ENCODE results near the gene CALCOCO1. TPM values are rescaled to one million over a fixed set of nuclear protein-coding genes. Genes with fewer than 3 reads are reported as not detected.

The CALCOCO1 gene
- total RNA-seq, 2 experiments from 2014 or later, result 12.8 to 25.1 TPM

DNA sequence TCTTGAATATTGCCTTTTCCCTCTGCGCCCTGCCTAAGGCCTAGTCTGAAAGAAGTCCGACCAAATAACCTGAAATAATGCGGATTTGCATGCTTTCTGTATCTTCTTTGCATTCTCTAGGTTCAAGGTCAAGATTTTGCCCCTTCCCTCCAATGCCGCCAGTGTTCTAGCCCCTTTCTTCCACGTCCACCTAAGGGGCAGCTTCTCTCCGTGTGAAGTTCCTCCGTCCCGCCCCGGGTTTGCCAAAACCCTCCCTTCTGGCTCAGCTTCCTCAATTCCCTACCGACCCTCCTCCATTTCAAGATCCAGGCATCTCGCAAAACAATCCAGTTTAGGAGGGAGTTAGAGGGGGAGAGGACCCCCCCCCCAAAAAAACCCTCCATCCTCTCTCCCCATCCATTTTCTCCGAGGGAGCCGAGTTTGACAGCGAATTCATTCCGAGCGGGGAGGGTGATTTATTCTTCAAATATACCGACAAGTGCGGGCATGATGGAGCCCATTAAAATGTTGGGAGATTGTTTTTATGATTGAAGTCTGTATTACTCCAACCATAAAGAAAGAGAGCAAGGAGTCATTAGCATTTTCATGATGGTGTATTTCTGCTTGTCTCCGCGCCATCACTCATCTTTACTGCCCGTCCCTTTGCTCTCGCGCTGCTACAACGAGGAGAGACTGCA is 30.5 kb downstream of the CALCOCO1 start:
- TF ChIP-seq, protein P1, sequence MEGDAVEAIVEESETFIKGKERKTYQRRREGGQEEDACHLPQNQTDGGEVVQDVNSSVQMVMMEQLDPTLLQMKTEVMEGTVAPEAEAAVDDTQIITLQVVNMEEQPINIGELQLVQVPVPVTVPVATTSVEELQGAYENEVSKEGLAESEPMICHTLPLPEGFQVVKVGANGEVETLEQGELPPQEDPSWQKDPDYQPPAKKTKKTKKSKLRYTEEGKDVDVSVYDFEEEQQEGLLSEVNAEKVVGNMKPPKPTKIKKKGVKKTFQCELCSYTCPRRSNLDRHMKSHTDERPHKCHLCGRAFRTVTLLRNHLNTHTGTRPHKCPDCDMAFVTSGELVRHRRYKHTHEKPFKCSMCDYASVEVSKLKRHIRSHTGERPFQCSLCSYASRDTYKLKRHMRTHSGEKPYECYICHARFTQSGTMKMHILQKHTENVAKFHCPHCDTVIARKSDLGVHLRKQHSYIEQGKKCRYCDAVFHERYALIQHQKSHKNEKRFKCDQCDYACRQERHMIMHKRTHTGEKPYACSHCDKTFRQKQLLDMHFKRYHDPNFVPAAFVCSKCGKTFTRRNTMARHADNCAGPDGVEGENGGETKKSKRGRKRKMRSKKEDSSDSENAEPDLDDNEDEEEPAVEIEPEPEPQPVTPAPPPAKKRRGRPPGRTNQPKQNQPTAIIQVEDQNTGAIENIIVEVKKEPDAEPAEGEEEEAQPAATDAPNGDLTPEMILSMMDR (conservative IDR thresholded peaks at IDR 0.05; ENCODE audit: low read length), result no peak
- no peak for TF ChIP-seq EZH2phosphoT487 (IDR thresholded peaks at IDR 0.05; ENCODE audit: borderline replicate concordance, low read depth, low read length)
- Histone ChIP-seq H3K4me3 (ENCODE audit: low read depth, low read length, poor library complexity, severe bottlenecking) (no peak overlapping the region), H3K4me2 (ENCODE audit: low read length) (no peak overlapping the region), H3K9me2 (ENCODE audit: insufficient read depth, low read length) (no peaks in the 10 kb centered on the region), H3K79me2 (ENCODE audit: insufficient read depth, low read depth, low read length) (no peaks in the 10 kb centered on the region), H4K20me1 (ENCODE audit: insufficient read depth, low read length) (no peaks in the 10 kb centered on the region), H3K27ac (ENCODE audit: low read depth, low read length, poor library complexity, severe bottlenecking) (no peak overlapping the region), H3K4me1 (ENCODE audit: insufficient read depth, low read length, poor library complexity, severe bottlenecking) (peaks cover 3% of the 10 kb centered on the region), H3K36me3 (ENCODE audit: insufficient read depth, low read length) (no peaks in the 10 kb centered on the region), H3K9me3 (ENCODE audit: low read length) (no peaks in the 10 kb centered on the region), H2AFZ (ENCODE audit: low read length) (no peak overlapping the region)
- no peak for DNase-seq (ENCODE audit: low spot score)
- no TSS peak for BruUV-seq (replicated peaks)
- CTCF ChIA-PET (ENCODE audit: unreplicated experiment), result no interaction called here
- intact Hi-C loops (cut with micrococcal nuclease; ENCODE audit: unreplicated experiment), result no loop called here
- POLR2A ChIA-PET, result interaction anchor here (0.6 kb wide), 2 partner anchors 223 to 557 kb away, joined by 3 read pairs; no protein-coding TSS in a partner anchor

DNA sequence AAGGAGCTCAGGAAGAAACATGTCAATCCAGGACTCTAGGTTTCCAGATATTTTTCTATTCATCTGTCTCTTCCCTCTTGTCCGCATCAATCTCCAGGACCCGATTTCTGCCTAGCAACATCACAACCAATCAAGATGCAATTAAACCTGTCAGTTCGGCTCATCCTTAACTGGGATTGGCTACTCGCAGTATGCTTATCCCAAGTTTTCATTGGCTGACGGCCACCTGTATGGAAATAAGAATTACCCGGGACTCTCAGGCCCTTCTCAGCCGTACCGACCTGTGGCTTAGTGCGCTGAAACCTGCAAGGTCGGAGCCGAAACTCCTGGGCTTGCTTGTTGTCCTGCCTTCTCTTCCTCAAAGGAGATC is 31.0 kb downstream of the CALCOCO1 start:
- Histone ChIP-seq H3K27ac (ENCODE audit: low read depth, low read length, poor library complexity, severe bottlenecking) (no peak overlapping the region), H3K36me3 (ENCODE audit: insufficient read depth, low read length) (no peaks in the 10 kb centered on the region), H4K20me1 (ENCODE audit: insufficient read depth, low read length) (no peaks in the 10 kb centered on the region), H3K9me2 (ENCODE audit: insufficient read depth, low read length) (no peaks in the 10 kb centered on the region), H2AFZ (ENCODE audit: low read length) (no peak overlapping the region), H3K4me3 (ENCODE audit: low read depth, low read length, poor library complexity, severe bottlenecking) (no peak overlapping the region), H3K4me2 (ENCODE audit: low read length) (no peak overlapping the region), H3K9me3 (ENCODE audit: low read length) (no peaks in the 10 kb centered on the region), H3K4me1 (ENCODE audit: insufficient read depth, low read length, poor library complexity, severe bottlenecking) (peaks cover 3% of the 10 kb centered on the region), H3K79me2 (ENCODE audit: insufficient read depth, low read depth, low read length) (no peaks in the 10 kb centered on the region)
- ChIA-PET POLR2A (interaction anchor here (0.6 kb wide), 2 partner anchors 223 to 558 kb away, joined by 3 read pairs; no protein-coding TSS in a partner anchor), CTCF (ENCODE audit: unreplicated experiment) (no interaction called here)
- BruUV-seq (replicated peaks), result no TSS peak
- peak; percentile 31 for DNase-seq (ENCODE audit: low spot score)
- intact Hi-C loops (cut with micrococcal nuclease; ENCODE audit: unreplicated experiment), result no loop called here
- TF ChIP-seq EZH2phosphoT487 (IDR thresholded peaks at IDR 0.05; ENCODE audit: borderline replicate concordance, low read depth, low read length), result no peak
- TF ChIP-seq, protein P1 (conservative IDR thresholded peaks at IDR 0.05; ENCODE audit: low read length), result no peak

Measured in OCI-LY7 (cell line).